K562 (cell line): Measurements from ENCODE around the gene ERC2. TPM values are rescaled to one million over a fixed set of nuclear protein-coding genes. Genes with fewer than 3 reads are reported as not detected.

Experiments used
- ATAC-seq: fragments of 200-7000 bp; cut with Tn5 transposase; 3 replicates; pipeline ENCODE4 v1.9.1; 2020; ENCODE audit warnings: moderate library complexity
- BruUV-seq: library from RNA; stranded (reverse); fragments of 400-500 nt; replicated peaks from 2 replicates; lab custom pipeline; 2021; lab: Mats Ljungman, UMichigan
- CTCF ChIA-PET: fragments of 300-600 bp; formaldehyde crosslinking; extraction: SDS; loops from one replicate; lab custom pipeline; 2021; ENCODE audit warnings: low intra/inter-chr PET ratio; lab: Yijun Ruan, JAX
- POLR2A ChIA-PET: fragments of 300-600, 350-650 bp; sonication (Branson Sonifier 250); formaldehyde crosslinking; extraction: SDS; loops from one replicate; lab custom pipeline; 2021; ENCODE audit warnings: antibody characterized with exemption, inconsistent platforms; lab: Yijun Ruan, JAX
- DNase-seq, 4 experiments: peaks; one replicate each; pipeline versions ENCODE4 v3.0.0 to v3.0.0-alpha.2; 2011 to 2018; ENCODE audit warnings: low spot score in 3 of 4, mixed read lengths in 3 of 4; ENCODE audit errors: extremely low read depth in 1 of 4
- FAIRE-seq: peaks from 2 replicates; lab custom pipeline; 2011; peaks lifted over from hg19 to GRCh38; lab: Jason Lieb, UNC
- H2AFZ ChIP-seq: 2 replicates; pipeline ENCODE4 v1.6.0; 2011; ENCODE audit warnings: low read depth, low read length, control low read depth, inconsistent platforms
- H3K27ac ChIP-seq: fragments of 200-600 bp; 3 replicates; pipeline ENCODE4 v1.8.0; 2011; ENCODE audit warnings: low read depth, mild to moderate bottlenecking, control low read depth, inconsistent platforms, low read length, moderate library complexity, mixed read lengths; ENCODE audit errors: extremely low read depth
- H3K27me3 ChIP-seq, 2 experiments: fragments of 300-600 bp in 1 of 2; 2 replicates in 1 of 2; 3 replicates in 1 of 2; pipeline versions ENCODE4 v1.6.0 to v1.8.0; 2011; ENCODE audit warnings: inconsistent platforms in 2 of 2, low read length in 2 of 2, mild to moderate bottlenecking in 1 of 2, mixed read lengths in 1 of 2, moderate library complexity in 1 of 2; ENCODE audit not compliant: control insufficient read depth in 2 of 2, insufficient read depth in 2 of 2
- H3K36me3 ChIP-seq: fragments of 300-600 bp; 3 replicates; pipeline ENCODE4 v1.8.0; 2011; ENCODE audit warnings: mild to moderate bottlenecking, low read length, inconsistent platforms; ENCODE audit not compliant: control insufficient read depth, insufficient read depth
- H3K4me1 ChIP-seq, 2 experiments: fragments of 200-600 bp in 1 of 2; replicated peaks in 1 of 2; 2 replicates in 1 of 2; 3 replicates in 1 of 2; pipeline versions ENCODE4 v1.5.1 to v1.8.0; 2011; ENCODE audit warnings: inconsistent platforms in 2 of 2, low read length in 2 of 2, mild to moderate bottlenecking in 1 of 2, mixed read lengths in 1 of 2, moderate library complexity in 1 of 2; ENCODE audit not compliant: control insufficient read depth in 2 of 2, insufficient read depth in 2 of 2
- H3K4me2 ChIP-seq: 2 replicates; pipeline ENCODE4 v1.6.1; 2011; ENCODE audit warnings: low read length, control low read depth, inconsistent platforms, mixed read lengths; ENCODE audit not compliant: insufficient read depth
- H3K4me3 ChIP-seq: fragments of 200-600 bp; sonication (generic), shearing (Covaris generic); 2 replicates; pipeline ENCODE4 v1.5.1; 2016; ENCODE audit warnings: control low read depth, inconsistent platforms
- H3K79me2 ChIP-seq: fragments of 200-600 bp; 3 replicates; pipeline ENCODE4 v1.8.0; 2011; ENCODE audit warnings: low read length, inconsistent platforms; ENCODE audit not compliant: control insufficient read depth, insufficient read depth
- H3K9ac ChIP-seq, 2 experiments: 2 replicates each; pipeline versions ENCODE4 v1.6.0 to v1.6.1; 2011; ENCODE audit warnings: low read depth in 2 of 2, low read length in 2 of 2, control low read depth in 1 of 2, inconsistent platforms in 1 of 2, mild to moderate bottlenecking in 1 of 2, mixed read lengths in 1 of 2; ENCODE audit not compliant: insufficient read depth in 1 of 2
- H3K9me1 ChIP-seq: one replicate; pipeline ENCODE4 v1.6.0; 2011; ENCODE audit warnings: inconsistent platforms, mild to moderate bottlenecking, low read length, moderate library complexity; ENCODE audit not compliant: control insufficient read depth, insufficient read depth
- H3K9me3 ChIP-seq: replicated peaks from 2 replicates; pipeline ENCODE4 v1.5.1; 2011; ENCODE audit warnings: low read depth, low read length, inconsistent platforms; ENCODE audit not compliant: control insufficient read depth, insufficient read depth
- H4K20me1 ChIP-seq: replicated peaks from 2 replicates; pipeline ENCODE4 v1.6.1; 2011; ENCODE audit warnings: low read length, inconsistent platforms, mixed read lengths; ENCODE audit not compliant: control insufficient read depth, insufficient read depth
- ARID1B ChIP-seq: fragments of 450-650 bp; IDR thresholded peaks from 2 replicates; pipeline ENCODE4 v1.6.1; 2016; ENCODE audit warnings: antibody characterized with exemption, mild to moderate bottlenecking, inconsistent platforms
- CHD1 ChIP-seq: fragments of 200-600 bp; sonication (generic); IDR thresholded peaks from one replicate; pipeline ENCODE4 v1.6.1; 2012; ENCODE audit warnings: mild to moderate bottlenecking, moderate library complexity, low read length, inconsistent platforms
- DPF2 ChIP-seq: fragments of 450-650 bp; IDR thresholded peaks from 2 replicates; pipeline ENCODE4 v1.6.1; 2016
- E4F1 ChIP-seq: fragments of 250-450 bp; sonication (Bioruptor Pico); IDR thresholded peaks from 2 replicates; pipeline ENCODE4 v1.5.0; 2021; ENCODE audit warnings: mild to moderate bottlenecking, borderline replicate concordance
- GATA2 ChIP-seq: sonication (generic); formaldehyde crosslinking; IDR thresholded peaks from 2 replicates; pipeline ENCODE4 v1.4.0; 2020; ENCODE audit warnings: mild to moderate bottlenecking, missing genetic modification reagents
- LEF1 ChIP-seq: fragments of 450-650 bp; IDR thresholded peaks from 2 replicates; pipeline ENCODE4 v1.6.1; 2016; ENCODE audit warnings: mild to moderate bottlenecking
- NCOA6 ChIP-seq: fragments of 450-650 bp; IDR thresholded peaks from 2 replicates; pipeline ENCODE4 v1.6.1; 2017; ENCODE audit warnings: mild to moderate bottlenecking
- PYGO2 ChIP-seq: fragments of 450-650 bp; IDR thresholded peaks from 2 replicates; pipeline ENCODE4 v1.6.1; 2016; ENCODE audit warnings: mild to moderate bottlenecking, missing genetic modification characterization, moderate library complexity, missing compliant biosample characterization
- RBM17 ChIP-seq: fragments of 200-400 bp; formaldehyde crosslinking; IDR thresholded peaks from 2 replicates; pipeline ENCODE4 v1.6.1; 2017; ENCODE audit warnings: low read depth, mild to moderate bottlenecking, low read length, borderline replicate concordance
- ZBTB11 ChIP-seq, 3 experiments: fragments of 200-800 bp in 1 of 3; fragments of 250-450 bp in 1 of 3; fragments of 450-650 bp in 1 of 3; sonication (Bioruptor Pico) in 1 of 3; sonication (Bioruptor generic) in 1 of 3; formaldehyde crosslinking in 1 of 3; IDR thresholded peaks; 2 replicates each; pipeline versions ENCODE4 v1.6.1 to v1.8.0; 2016 to 2022; ENCODE audit warnings: mild to moderate bottlenecking in 2 of 3, missing genetic modification characterization in 2 of 3, missing compliant biosample characterization in 1 of 3, moderate library complexity in 1 of 3
- ZBTB33 ChIP-seq: sonication (generic); formaldehyde crosslinking; IDR thresholded peaks from 2 replicates; pipeline ENCODE4 v1.8.1; 2023; ENCODE audit warnings: mild to moderate bottlenecking, missing genetic modification reagents
- ZNF274 ChIP-seq: IDR thresholded peaks from 2 replicates; pipeline ENCODE4 v1.6.1; 2011; ENCODE audit warnings: low read depth, mild to moderate bottlenecking, low read length, moderate library complexity, borderline replicate concordance
- ZNF444 ChIP-seq: fragments of 250-450 bp; sonication (Bioruptor Pico); IDR thresholded peaks from 2 replicates; pipeline ENCODE4 v1.4.0; 2020; ENCODE audit warnings: mild to moderate bottlenecking, moderate library complexity
- WGBS: fragments of 100-300 bp; shearing (Covaris generic); methylation state at CpG from one replicate; pipeline ENCODE4 v1.1.6; 2016; ENCODE audit warnings: low coverage, mixed read lengths; ENCODE audit not compliant: insufficient coverage; ENCODE audit errors: missing lambda C conversion rate; 5-methylcytosine and 5-hydroxymethylcytosine counted together
- in situ Hi-C: fragments of 300-500 bp; cut with MboI; formaldehyde crosslinking; loops from 4 replicates; pipeline ENCODE4 v1.15.0; 2018; ENCODE audit warnings: inconsistent platforms, mixed read lengths
- intact Hi-C: fragments of 100-400 bp; cut with micrococcal nuclease; formaldehyde crosslinking; loops from 2 replicates; pipeline ENCODE4 v1.14.2; 2022
- polyA plus RNA-seq, 8 experiments: library from polyadenylated mRNA; depleted of rRNA in 4 of 8; stranded (reverse) in 5 of 8; unstranded in 3 of 8; fragments of >200 nt; fragmentation: Nextera tagmentation in 2 of 8; fragmentation: Illumina TruSeq in 1 of 8; extraction: Ambion mirVana in 2 of 8; extraction: Trizol in 1 of 8; gene quantifications; 2 replicates each; pipeline versions ENCODE4 v1.2.1 to v1.2.3, GENCODE V29; 2011 to 2014; ENCODE audit warnings: inconsistent platforms in 1 of 8, missing spikeins in 1 of 8
- total RNA-seq, 7 experiments: library from RNA; depleted of rRNA in 6 of 7; stranded (reverse); fragments of >200 nt in 6 of 7; fragmentation: Illumina TruSeq in 2 of 7; extraction: Trizol in 2 of 7; gene quantifications; 2 replicates each; pipeline versions ENCODE4 v1.2.1 to v1.2.3, GENCODE V29; 2011 to 2021; ENCODE audit warnings: low replicate concordance in 1 of 7

The ERC2 gene
- total and polyA plus RNA-seq, 9 of the 15 experiments (the other 6 are each of a cell fraction or from before 2014, with no cell fraction given): 0.04 to 0.18 (median 0.07) TPM; not detected in 2

GRCh38 chr3:55630921-55631299 is 837.4 kb downstream of the ERC2 start (continued):
- TF ChIP-seq ZBTB33 (CRISPR knock-in tag): no peak
- TF ChIP-seq, all 486 proteins: peak for 0

DNA sequence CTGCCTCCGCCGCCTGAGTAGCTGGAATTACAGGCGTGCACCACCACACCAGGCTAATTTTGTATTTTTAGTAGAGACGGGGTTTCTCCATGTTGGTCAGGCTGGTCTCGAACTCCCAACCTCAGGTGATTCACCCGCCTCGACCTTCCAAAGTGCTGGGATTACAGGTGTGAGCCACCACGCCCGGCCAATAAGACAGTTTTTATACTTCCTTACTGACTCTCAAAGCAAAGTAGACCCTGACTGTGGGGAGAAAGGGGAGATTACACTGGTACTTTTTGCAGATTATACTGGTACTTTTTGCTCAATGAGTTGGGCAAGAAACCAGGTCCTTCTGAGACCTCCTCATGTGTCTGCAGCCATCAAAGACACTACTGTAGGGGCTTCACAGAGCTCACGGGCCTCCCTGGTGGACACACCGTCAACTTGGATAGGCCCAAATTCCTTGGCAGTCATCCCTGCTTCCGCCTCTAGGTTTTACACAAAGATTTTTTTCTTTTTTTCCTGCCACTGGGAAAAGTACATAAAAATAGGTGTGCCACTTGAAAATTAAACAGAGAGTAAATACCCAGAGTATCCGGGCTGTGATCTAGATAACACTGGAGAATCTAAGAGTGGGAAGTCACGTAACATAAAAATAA is 837.9 kb downstream of the ERC2 start:
- Histone ChIP-seq H3K9me1 (no peaks in the 10 kb centered on the region), H3K27ac (no peak overlapping the region), H2AFZ (no peak overlapping the region), H3K4me1 (no peaks in the 10 kb centered on the region), H3K9me3 (no peaks in the 10 kb centered on the region), H3K27me3 (no peaks in the 10 kb centered on the region; a peak in 2 of 5 replicates), H3K36me3 (no peaks in the 10 kb centered on the region), H3K4me3 (no peak overlapping the region), H3K79me2 (no peaks in the 10 kb centered on the region), H3K9ac (no peak overlapping the region), H4K20me1 (no peaks in the 10 kb centered on the region), H3K4me2 (no peak overlapping the region)
- DNase-seq (no peak), ATAC-seq (no peak), FAIRE-seq (no peak)
- ChIA-PET CTCF (no interaction called here), POLR2A (no interaction called here)
- intact Hi-C loops (no loop called here), in situ Hi-C loops (no loop called here)
- BruUV-seq: no TSS peak
- WGBS: 3% methylated on average over 5 of the region's 14 CpGs
- no peak for TF ChIP-seq PYGO2
- TF ChIP-seq ZNF444 (CRISPR knock-in tag): no peak
- TF ChIP-seq CHD1: no peak
- no peak for TF ChIP-seq E4F1 (CRISPR knock-in tag)
- TF ChIP-seq ZBTB11 (CRISPR knock-in tag; IDR thresholded peaks at IDR 0.05): no peak
- TF ChIP-seq ARID1B: no peak
- TF ChIP-seq LEF1: no peak
- no peak for TF ChIP-seq GATA2
- no peak for TF ChIP-seq RBM17
- no peak for TF ChIP-seq ZNF274
- TF ChIP-seq NCOA6: no peak
- TF ChIP-seq DPF2: no peak
